Thoracic aorta (tissue), 2 donors: Measurements from ENCODE around the gene IL10RB. TPM values are rescaled to one million over a fixed set of nuclear protein-coding genes. Genes with fewer than 3 reads are reported as not detected.

Source experiments
- ATAC-seq: fragments of 150-250 bp; one replicate; pipeline ENCODE4 v1.8.0; 2017; ENCODE audit warnings: low read depth; ENCODE audit not compliant: insufficient number of reproducible peaks, low FRiP score
- DNase-seq: peaks from one replicate; pipeline ENCODE4 v3.0.0-alpha.2; 2020; ENCODE audit warnings: low spot score
- H3K27ac ChIP-seq, 2 donors: fragments of 200-600 bp; sonication (generic); 1 replicate in 1 of 2; 2 replicates in 1 of 2; pipeline ENCODE4 v1.5.1; 2016; ENCODE audit warnings: mild to moderate bottlenecking in 2 of 2, moderate library complexity in 2 of 2
- H3K27me3 ChIP-seq: fragments of 200-600 bp; sonication (generic); replicated peaks from 2 replicates; pipeline ENCODE4 v1.6.0; 2016; ENCODE audit warnings: mild to moderate bottlenecking; ENCODE audit not compliant: insufficient read depth
- H3K36me3 ChIP-seq: fragments of 200-600 bp; sonication (generic); one replicate; pipeline ENCODE4 v1.5.1; 2016
- H3K4me1 ChIP-seq, 2 donors: fragments of 200-600 bp; sonication (generic); 1 replicate in 1 of 2; 2 replicates in 1 of 2; pipeline versions ENCODE4 v1.5.1 to v1.6.0; 2016; ENCODE audit warnings: low read depth in 2 of 2, mild to moderate bottlenecking in 1 of 2; ENCODE audit not compliant: control insufficient read depth in 1 of 2
- H3K4me3 ChIP-seq: fragments of 200-600 bp; sonication (generic); 2 replicates; pipeline ENCODE4 v1.5.1; 2016; ENCODE audit warnings: mild to moderate bottlenecking
- H3K9me3 ChIP-seq: fragments of 200-600 bp; sonication (generic); 2 replicates; pipeline ENCODE4 v1.5.1; 2016
- total RNA-seq, 2 donors: library from RNA; depleted of rRNA; stranded (reverse); fragments of >200 nt; gene quantifications; one replicate each; pipeline versions ENCODE4 v1.1.0 to v1.2.3, GENCODE V29; 2016
- TF ChIP-seq, protein P1 (sequence below): fragments of 200-600 bp; sonication (generic); IDR thresholded peaks from one replicate; pipeline ENCODE4 v1.5.1; 2019; ENCODE audit warnings: antibody characterized with exemption

Gene IL10RB
- total RNA-seq, 2 donors from 2014 or later: 13.0 to 33.6 TPM

DNA sequence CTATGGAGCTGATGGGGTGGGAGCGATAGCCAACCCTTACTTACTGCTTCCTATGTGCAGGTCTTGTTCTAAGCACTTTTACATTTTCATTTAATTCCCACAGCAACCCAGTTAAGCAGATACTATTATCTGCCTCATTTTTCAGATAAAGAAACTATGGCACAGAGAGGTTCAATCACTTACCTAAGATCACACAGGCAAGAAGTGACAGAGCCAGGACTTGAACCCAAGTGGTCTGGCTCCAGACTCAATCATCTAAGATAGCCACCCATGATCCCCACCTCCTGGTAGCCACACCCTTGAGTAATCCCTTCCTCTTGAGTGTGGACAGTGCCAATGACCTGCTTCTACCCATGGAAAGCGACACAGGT is 35.5 kb downstream of the IL10RB start:
- TF ChIP-seq, protein P1, sequence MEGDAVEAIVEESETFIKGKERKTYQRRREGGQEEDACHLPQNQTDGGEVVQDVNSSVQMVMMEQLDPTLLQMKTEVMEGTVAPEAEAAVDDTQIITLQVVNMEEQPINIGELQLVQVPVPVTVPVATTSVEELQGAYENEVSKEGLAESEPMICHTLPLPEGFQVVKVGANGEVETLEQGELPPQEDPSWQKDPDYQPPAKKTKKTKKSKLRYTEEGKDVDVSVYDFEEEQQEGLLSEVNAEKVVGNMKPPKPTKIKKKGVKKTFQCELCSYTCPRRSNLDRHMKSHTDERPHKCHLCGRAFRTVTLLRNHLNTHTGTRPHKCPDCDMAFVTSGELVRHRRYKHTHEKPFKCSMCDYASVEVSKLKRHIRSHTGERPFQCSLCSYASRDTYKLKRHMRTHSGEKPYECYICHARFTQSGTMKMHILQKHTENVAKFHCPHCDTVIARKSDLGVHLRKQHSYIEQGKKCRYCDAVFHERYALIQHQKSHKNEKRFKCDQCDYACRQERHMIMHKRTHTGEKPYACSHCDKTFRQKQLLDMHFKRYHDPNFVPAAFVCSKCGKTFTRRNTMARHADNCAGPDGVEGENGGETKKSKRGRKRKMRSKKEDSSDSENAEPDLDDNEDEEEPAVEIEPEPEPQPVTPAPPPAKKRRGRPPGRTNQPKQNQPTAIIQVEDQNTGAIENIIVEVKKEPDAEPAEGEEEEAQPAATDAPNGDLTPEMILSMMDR: no peak
- H3K4me1 ChIP-seq: no peaks in the 10 kb centered on the region
- no peak overlapping the region for H3K4me3 ChIP-seq
- H3K27ac ChIP-seq: peak overlapping the region in 1 of 2 donors; percentile 18
- no peak for ATAC-seq
- H3K9me3 ChIP-seq: no peaks in the 10 kb centered on the region
- no peaks in the 10 kb centered on the region for H3K27me3 ChIP-seq
- H3K36me3 ChIP-seq: peaks cover 1% of the 10 kb centered on the region
- no peak for DNase-seq

- ATAC-seq (no peak), DNase-seq (no peak)
- no peaks in the 10 kb centered on the region for H3K36me3 ChIP-seq
- peak overlapping the region in 1 of 2 donors; percentile 18 for H3K27ac ChIP-seq
- no peaks in the 10 kb centered on the region for H3K27me3 ChIP-seq
- no peak overlapping the region for H3K4me3 ChIP-seq
- TF ChIP-seq, protein P1: no peak
- no peaks in the 10 kb centered on the region for H3K4me1 ChIP-seq
- no peaks in the 10 kb centered on the region for H3K9me3 ChIP-seq
Measured at GRCh38 chr21:33302055-33302454, 35.9 kb downstream of the IL10RB start.

DNA sequence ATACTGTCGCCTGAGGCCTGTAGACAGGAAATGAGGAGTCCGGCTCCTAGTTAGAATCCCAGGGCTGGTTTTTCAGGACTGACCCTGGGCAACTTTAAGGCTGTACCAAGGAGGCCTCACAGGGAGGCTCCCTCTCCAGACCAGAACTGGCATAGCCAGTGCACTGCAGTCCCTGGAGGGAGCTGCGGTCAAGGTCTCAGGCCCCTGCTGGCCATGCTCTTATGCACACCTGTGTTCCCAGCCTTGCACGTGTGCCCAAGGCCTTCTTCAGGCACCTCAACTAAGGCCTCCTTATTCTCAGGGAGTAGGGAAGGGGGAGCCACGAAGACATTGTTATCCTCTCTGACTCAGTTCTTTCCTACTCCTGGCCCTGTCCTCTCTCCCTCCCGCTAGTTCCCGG is 36.6 kb downstream of the IL10RB start:
- DNase-seq (no peak), ATAC-seq (no peak)
- Histone ChIP-seq H3K27me3 (no peaks in the 10 kb centered on the region), H3K36me3 (no peaks in the 10 kb centered on the region), H3K4me1 (no peaks in the 10 kb centered on the region), H3K9me3 (no peaks in the 10 kb centered on the region), H3K27ac (no peak overlapping the region), H3K4me3 (no peak overlapping the region)
- TF ChIP-seq, protein P1: no peak

- ATAC-seq (no peak), DNase-seq (no peak)
- Histone ChIP-seq H3K27ac (no peak overlapping the region), H3K9me3 (no peaks in the 10 kb centered on the region), H3K4me1 (no peaks in the 10 kb centered on the region), H3K27me3 (no peaks in the 10 kb centered on the region), H3K4me3 (no peak overlapping the region), H3K36me3 (no peaks in the 10 kb centered on the region)
- TF ChIP-seq, protein P1: no peak
Measured at GRCh38 chr21:33305344-33305671, 39.1 kb downstream of the IL10RB start.

- DNase-seq: no peak
Measured at GRCh38 chr21:33305938-33306337, 39.8 kb downstream of the IL10RB start.

More at GRCh38 chr21:33305938-33306337, 39.8 kb downstream of the IL10RB start:
- no peaks in the 10 kb centered on the region for H3K36me3 ChIP-seq
- ATAC-seq: no peak
- no peak overlapping the region for H3K4me3 ChIP-seq
- H3K27me3 ChIP-seq: no peaks in the 10 kb centered on the region
- H3K4me1 ChIP-seq: no peaks in the 10 kb centered on the region
- no peaks in the 10 kb centered on the region for H3K9me3 ChIP-seq
- H3K27ac ChIP-seq: no peak overlapping the region
- TF ChIP-seq, protein P1: no peak
